SK-N-SH (cell line): ENCODE results near the gene SLC22A15.

Experiments
- CTCF ChIP-seq: fragments of 200-600 bp; sonication (generic); IDR thresholded peaks from 2 replicates; pipeline ENCODE4 v1.6.1; 2017; ENCODE audit warnings: antibody characterized with exemption, mild to moderate bottlenecking, moderate library complexity
- EP300 ChIP-seq, 2 experiments: IDR thresholded peaks; 2 replicates each; pipeline versions ENCODE4 v1.4.0 to v1.6.1; 2012; ENCODE audit warnings: borderline replicate concordance in 1 of 2, low read depth in 1 of 2, low read length in 1 of 2
- MAX ChIP-seq: IDR thresholded peaks from 2 replicates; pipeline ENCODE4 v1.4.0; 2012; ENCODE audit warnings: low read depth
- NFIC ChIP-seq: IDR thresholded peaks from 2 replicates; pipeline ENCODE4 v1.4.0; 2012; ENCODE audit warnings: borderline replicate concordance
- POLR2AphosphoS5 ChIP-seq: IDR thresholded peaks from 2 replicates; pipeline ENCODE4 v1.6.1; 2012; ENCODE audit warnings: low read depth, low read length
- RAD21 ChIP-seq: IDR thresholded peaks from 2 replicates; pipeline ENCODE4 v1.6.1; 2012; ENCODE audit warnings: mild to moderate bottlenecking, low read length
- TAF1 ChIP-seq: IDR thresholded peaks from 2 replicates; pipeline ENCODE4 v1.6.1; 2012; ENCODE audit warnings: low read depth, mild to moderate bottlenecking, low read length, moderate library complexity, borderline replicate concordance
- TCF12 ChIP-seq: IDR thresholded peaks from 2 replicates; pipeline ENCODE4 v1.4.0; 2012

- TF ChIP-seq CTCF: no peak
- TF ChIP-seq POLR2AphosphoS5: no peak
- TF ChIP-seq RAD21: no peak
- no peak for TF ChIP-seq EP300 (IDR thresholded peaks at IDR 0.05; ENCODE audit: borderline replicate concordance in 1 of 2, low read depth in 1 of 2, low read length in 1 of 2)
- TF ChIP-seq TAF1: no peak
- TF ChIP-seq TCF12: no peak
- TF ChIP-seq NFIC: no peak
- no peak for TF ChIP-seq MAX
These were observed 36.9 kb upstream of the SLC22A15 start for GRCh38 chr1:115939455-115939854.
